Body of pancreas (tissue), 4 donors: ENCODE data around the gene EML4. TPM values are rescaled to one million over a fixed set of nuclear protein-coding genes. Genes with fewer than 3 reads are reported as not detected.

Source experiments
- ATAC-seq: fragments of 150-250 bp; one replicate; pipeline ENCODE4 v1.9.1; 2016
- DNase-seq, 4 donors: peaks; one replicate each; pipeline ENCODE4 v3.0.0-alpha.2; 2019
- H3K27ac ChIP-seq, 4 donors: fragments of 200-600 bp; sonication (generic); 1 replicate in 3 of 4; 2 replicates in 1 of 4; pipeline versions ENCODE4 v1.5.1 to v1.6.1; 2016 to 2019; ENCODE audit warnings: mild to moderate bottlenecking in 1 of 4, mixed read lengths in 1 of 4, moderate library complexity in 1 of 4
- H3K27me3 ChIP-seq, 2 donors: fragments of 200-600 bp; sonication (generic); one replicate each; pipeline ENCODE4 v1.6.0; 2016; ENCODE audit warnings: mild to moderate bottlenecking in 1 of 2
- H3K36me3 ChIP-seq, 2 donors: fragments of 200-600 bp; sonication (generic); replicated peaks in 1 of 2; 2 replicates each; pipeline ENCODE4 v1.5.1; 2016; ENCODE audit warnings: low read depth in 2 of 2; ENCODE audit not compliant: insufficient read depth in 1 of 2
- H3K4me1 ChIP-seq: fragments of 200-600 bp; sonication (generic); one replicate; pipeline ENCODE4 v1.6.0; 2016
- H3K4me3 ChIP-seq, 2 donors: fragments of 200-600 bp; sonication (generic); 1 replicate in 1 of 2; 2 replicates in 1 of 2; pipeline ENCODE4 v1.5.1; 2016 to 2019
- H3K9me3 ChIP-seq, 3 donors: fragments of 200-600 bp; sonication (generic); 1 replicate in 2 of 3; 2 replicates in 1 of 3; pipeline ENCODE4 v1.5.1; 2016
- POLR2A ChIP-seq, 3 donors: fragments of 450-650 bp; IDR thresholded peaks; one replicate each; pipeline ENCODE4 v1.6.1; 2016; ENCODE audit warnings: antibody characterized with exemption in 3 of 3, mild to moderate bottlenecking in 2 of 3
- WGBS, 2 donors: methylation state at CpG; one replicate each; pipeline ENCODE4 v1.1.5; 2017; 5-methylcytosine and 5-hydroxymethylcytosine counted together
- intact Hi-C: fragments of 100-400 bp; cut with DNase I; formaldehyde crosslinking; loops from one replicate; pipeline ENCODE4 v1.15.1; 2023
- total RNA-seq, 2 donors: library from RNA; depleted of rRNA; stranded (reverse); fragments of >200 nt; gene quantifications; one replicate each; pipeline ENCODE4 v1.1.0, GENCODE V29; 2016
- TF ChIP-seq, protein P1 (sequence below), 7 experiments: fragments of 450-650 bp in 4 of 7; fragments of 200-600 bp in 3 of 7; sonication (generic) in 3 of 7; IDR thresholded peaks; one replicate each; pipeline ENCODE4 v1.5.1; 2016 to 2019; ENCODE audit warnings: antibody characterized with exemption in 7 of 7

The EML4 gene
- total RNA-seq, 2 donors from 2014 or later = 37.4 to 39.9 TPM

- DNase-seq (peak; percentile 19 to 54 (median 37)), ATAC-seq (peak; percentile 36)
- 79 to 84% methylated on average over 5 of the region's 5 CpGs for WGBS, 2 donors
- TF ChIP-seq, protein P1, sequence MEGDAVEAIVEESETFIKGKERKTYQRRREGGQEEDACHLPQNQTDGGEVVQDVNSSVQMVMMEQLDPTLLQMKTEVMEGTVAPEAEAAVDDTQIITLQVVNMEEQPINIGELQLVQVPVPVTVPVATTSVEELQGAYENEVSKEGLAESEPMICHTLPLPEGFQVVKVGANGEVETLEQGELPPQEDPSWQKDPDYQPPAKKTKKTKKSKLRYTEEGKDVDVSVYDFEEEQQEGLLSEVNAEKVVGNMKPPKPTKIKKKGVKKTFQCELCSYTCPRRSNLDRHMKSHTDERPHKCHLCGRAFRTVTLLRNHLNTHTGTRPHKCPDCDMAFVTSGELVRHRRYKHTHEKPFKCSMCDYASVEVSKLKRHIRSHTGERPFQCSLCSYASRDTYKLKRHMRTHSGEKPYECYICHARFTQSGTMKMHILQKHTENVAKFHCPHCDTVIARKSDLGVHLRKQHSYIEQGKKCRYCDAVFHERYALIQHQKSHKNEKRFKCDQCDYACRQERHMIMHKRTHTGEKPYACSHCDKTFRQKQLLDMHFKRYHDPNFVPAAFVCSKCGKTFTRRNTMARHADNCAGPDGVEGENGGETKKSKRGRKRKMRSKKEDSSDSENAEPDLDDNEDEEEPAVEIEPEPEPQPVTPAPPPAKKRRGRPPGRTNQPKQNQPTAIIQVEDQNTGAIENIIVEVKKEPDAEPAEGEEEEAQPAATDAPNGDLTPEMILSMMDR (IDR thresholded peaks at IDR 0.05) = no peak
- TF ChIP-seq POLR2A (IDR thresholded peaks at IDR 0.05) = no peak
- Histone ChIP-seq H3K36me3 (no peaks in the 10 kb centered on the region), H3K4me3 (no peak overlapping the region), H3K9me3 (no peaks in the 10 kb centered on the region), H3K4me1 (peaks cover 25% of the 10 kb centered on the region), H3K27me3 (no peaks in the 10 kb centered on the region), H3K27ac (no peak overlapping the region)
- intact Hi-C loops = no loop called here
These were observed 30.8 kb upstream of the EML4 start for GRCh38 chr2:42138163-42139015.

GRCh38 chr2:42139101-42139500 lies 30.1 kb upstream of the EML4 start:
- no peak for ATAC-seq
- WGBS, 2 donors = 78 to 97% methylated on average over 3 of the region's 3 CpGs
- no peak for TF ChIP-seq POLR2A (IDR thresholded peaks at IDR 0.05)
- TF ChIP-seq, protein P1 (IDR thresholded peaks at IDR 0.05) = no peak

DNA sequence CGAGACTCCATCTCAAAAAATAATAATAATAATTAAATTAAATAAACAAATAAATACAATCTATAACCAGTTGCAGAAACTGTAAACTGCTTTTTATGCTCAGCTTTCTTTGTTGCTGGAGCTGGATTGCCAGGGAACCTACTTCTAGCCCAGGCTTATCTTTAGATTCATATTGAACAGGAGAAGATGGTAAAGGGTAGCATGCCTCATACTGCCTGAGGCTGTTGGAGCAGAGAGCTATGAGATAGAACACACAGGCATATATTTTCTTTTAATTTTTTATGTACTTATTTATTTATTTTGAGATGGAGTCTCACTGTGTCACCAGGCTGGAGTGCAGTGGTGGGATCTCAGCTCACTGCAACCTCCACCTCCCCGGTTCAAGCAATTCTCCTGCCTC lies 28.7 kb upstream of the EML4 start:
- Histone ChIP-seq H3K36me3 (no peaks in the 10 kb centered on the region), H3K27me3 (no peaks in the 10 kb centered on the region), H3K27ac (no peak overlapping the region), H3K4me1 (peaks cover 20% of the 10 kb centered on the region), H3K4me3 (no peak overlapping the region), H3K9me3 (no peaks in the 10 kb centered on the region)
- no peak for DNase-seq
- no peak for TF ChIP-seq POLR2A (IDR thresholded peaks at IDR 0.05)
- TF ChIP-seq, protein P1 (IDR thresholded peaks at IDR 0.05) = no peak
- intact Hi-C loops = no loop called here
- ATAC-seq = no peak
- WGBS, 2 donors = 92 to 94% methylated on average over 2 of the region's 2 CpGs

More at GRCh38 chr2:42139101-42139500, 30.1 kb upstream of the EML4 start:
- DNase-seq = no peak
- H3K27ac ChIP-seq = no peak overlapping the region
- H3K27me3 ChIP-seq = no peaks in the 10 kb centered on the region
- H3K36me3 ChIP-seq = no peaks in the 10 kb centered on the region
- H3K4me3 ChIP-seq = no peak overlapping the region
- H3K9me3 ChIP-seq = no peaks in the 10 kb centered on the region
- peaks cover 20% of the 10 kb centered on the region for H3K4me1 ChIP-seq
- intact Hi-C loops = no loop called here

DNA sequence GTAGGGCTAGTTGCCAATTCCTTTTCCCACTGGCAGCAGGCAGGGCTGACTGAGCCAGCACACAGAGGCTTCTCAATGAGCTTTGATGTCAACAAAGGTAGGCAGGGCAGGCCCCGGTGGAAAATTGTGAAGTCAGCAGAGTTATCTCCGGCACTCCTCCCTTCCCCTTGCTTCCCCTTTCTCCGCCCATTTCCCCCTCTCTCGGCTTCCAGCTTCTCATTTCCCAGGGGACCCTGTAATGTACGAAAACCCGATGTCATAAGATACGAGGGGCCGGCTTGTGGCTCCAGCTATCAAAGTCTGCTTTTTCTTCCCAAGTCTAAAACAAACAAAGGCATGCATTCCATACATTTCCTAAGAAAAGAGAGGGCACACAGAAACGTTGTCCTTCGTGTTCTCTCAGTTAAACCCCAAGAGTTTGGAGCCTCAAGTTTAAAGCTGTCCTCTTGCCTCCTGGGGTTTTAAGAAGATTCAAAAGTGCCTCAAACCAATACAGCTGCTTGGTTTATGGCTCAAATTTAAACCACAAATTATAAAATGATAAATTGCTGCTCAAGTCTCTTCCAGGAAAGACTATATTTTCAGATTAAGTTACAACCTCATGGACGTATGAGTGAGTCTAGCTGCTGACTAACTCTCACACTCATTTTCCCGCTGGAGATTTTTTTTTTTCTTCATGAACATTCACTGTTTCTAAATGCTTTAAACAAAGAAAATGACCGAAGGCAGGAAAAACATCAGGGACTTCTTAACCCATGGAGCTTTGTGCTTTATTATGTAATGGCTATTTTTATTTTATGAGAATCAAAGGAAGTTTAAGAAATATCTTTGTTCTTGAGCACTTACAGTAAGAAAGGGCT lies 27.2 kb upstream of the EML4 start:
- no peaks in the 10 kb centered on the region for H3K9me3 ChIP-seq
- peaks cover 20% of the 10 kb centered on the region for H3K4me1 ChIP-seq
- intact Hi-C loops = no loop called here
- H3K36me3 ChIP-seq = no peaks in the 10 kb centered on the region
- no peaks in the 10 kb centered on the region for H3K27me3 ChIP-seq
- peak; percentile 75 for ATAC-seq
- no peak overlapping the region for H3K4me3 ChIP-seq
- 5% methylated on average over 13 of the region's 13 CpGs for WGBS, 2 donors
- TF ChIP-seq, protein P1 (IDR thresholded peaks at IDR 0.05) = no peak
- peak in 1 of 3 donors; percentile 14 for TF ChIP-seq POLR2A (IDR thresholded peaks at IDR 0.05)
- H3K27ac ChIP-seq = peak overlapping the region in 3 of 4 donors; percentile 30 to 67 (median 56)
- DNase-seq = peak; percentile 38 to 69 (median 66)
